ENCODE data around the gene MED10. TPM values are rescaled to one million over a fixed set of nuclear protein-coding genes. Genes with fewer than 3 reads are reported as not detected.

MED10 gene
- total and polyA plus RNA-seq, 2 experiments from 2014 or later, result 16.0 to 58.1 TPM

DNA sequence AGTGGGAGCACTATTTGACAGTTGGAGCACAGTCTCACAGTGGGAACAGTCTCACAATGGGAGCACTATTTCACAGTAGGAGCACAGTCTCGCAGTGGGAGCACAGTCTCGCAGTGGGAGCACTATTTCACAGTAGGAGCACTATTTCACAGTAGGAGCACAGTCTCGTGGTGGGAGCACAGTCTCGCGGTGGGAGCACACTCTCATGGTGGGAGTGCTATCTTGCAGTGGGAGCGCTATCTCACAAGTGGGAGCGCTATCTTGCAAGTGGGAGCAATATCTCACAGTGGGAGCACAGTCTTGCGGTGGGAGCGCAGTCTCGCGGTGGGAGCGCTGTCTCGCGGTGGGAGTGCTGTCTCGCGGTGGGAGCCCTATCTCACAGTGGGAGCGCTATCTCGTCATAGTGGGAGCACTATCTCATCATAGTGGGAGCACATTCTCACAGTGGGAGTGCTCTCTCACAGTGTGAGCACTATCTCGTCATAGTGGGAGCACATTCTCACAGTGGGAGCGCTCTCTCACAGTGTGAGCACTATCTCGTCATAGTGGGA lies 56.1 kb downstream of the MED10 start:
- ATAC-seq, result no peak
- H3K27me3 ChIP-seq (ENCODE audit: insufficient read depth), result no peaks in the 10 kb centered on the region
- H3K36me3 ChIP-seq (ENCODE audit: insufficient read depth), result no peaks in the 10 kb centered on the region
- H3K4me2 ChIP-seq, result no peak overlapping the region
- H3K4me1 Mint-ChIP-seq, result no peaks in the 10 kb centered on the region
- H3K27me3 Mint-ChIP-seq (ENCODE audit: insufficient read depth, low read depth, poor library complexity), result peaks cover 2% of the 10 kb centered on the region
- H3K27ac ChIP-seq (ENCODE audit: low read depth), result no peak overlapping the region
- no peaks in the 10 kb centered on the region for H4K20me1 ChIP-seq (replicated peaks; ENCODE audit: insufficient read depth)
- H2AFZ ChIP-seq, result no peak overlapping the region
- no peaks in the 10 kb centered on the region for H3F3A ChIP-seq (replicated peaks; ENCODE audit: low read depth)
- TF ChIP-seq, protein P1, sequence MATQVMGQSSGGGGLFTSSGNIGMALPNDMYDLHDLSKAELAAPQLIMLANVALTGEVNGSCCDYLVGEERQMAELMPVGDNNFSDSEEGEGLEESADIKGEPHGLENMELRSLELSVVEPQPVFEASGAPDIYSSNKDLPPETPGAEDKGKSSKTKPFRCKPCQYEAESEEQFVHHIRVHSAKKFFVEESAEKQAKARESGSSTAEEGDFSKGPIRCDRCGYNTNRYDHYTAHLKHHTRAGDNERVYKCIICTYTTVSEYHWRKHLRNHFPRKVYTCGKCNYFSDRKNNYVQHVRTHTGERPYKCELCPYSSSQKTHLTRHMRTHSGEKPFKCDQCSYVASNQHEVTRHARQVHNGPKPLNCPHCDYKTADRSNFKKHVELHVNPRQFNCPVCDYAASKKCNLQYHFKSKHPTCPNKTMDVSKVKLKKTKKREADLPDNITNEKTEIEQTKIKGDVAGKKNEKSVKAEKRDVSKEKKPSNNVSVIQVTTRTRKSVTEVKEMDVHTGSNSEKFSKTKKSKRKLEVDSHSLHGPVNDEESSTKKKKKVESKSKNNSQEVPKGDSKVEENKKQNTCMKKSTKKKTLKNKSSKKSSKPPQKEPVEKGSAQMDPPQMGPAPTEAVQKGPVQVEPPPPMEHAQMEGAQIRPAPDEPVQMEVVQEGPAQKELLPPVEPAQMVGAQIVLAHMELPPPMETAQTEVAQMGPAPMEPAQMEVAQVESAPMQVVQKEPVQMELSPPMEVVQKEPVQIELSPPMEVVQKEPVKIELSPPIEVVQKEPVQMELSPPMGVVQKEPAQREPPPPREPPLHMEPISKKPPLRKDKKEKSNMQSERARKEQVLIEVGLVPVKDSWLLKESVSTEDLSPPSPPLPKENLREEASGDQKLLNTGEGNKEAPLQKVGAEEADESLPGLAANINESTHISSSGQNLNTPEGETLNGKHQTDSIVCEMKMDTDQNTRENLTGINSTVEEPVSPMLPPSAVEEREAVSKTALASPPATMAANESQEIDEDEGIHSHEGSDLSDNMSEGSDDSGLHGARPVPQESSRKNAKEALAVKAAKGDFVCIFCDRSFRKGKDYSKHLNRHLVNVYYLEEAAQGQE (IDR thresholded peaks at IDR 0.05; ENCODE audit: unreplicated experiment), result no peak
- TF ChIP-seq NANOG (IDR thresholded peaks at IDR 0.05; ENCODE audit: borderline replicate concordance), result no peak
- TF ChIP-seq, protein P2, sequence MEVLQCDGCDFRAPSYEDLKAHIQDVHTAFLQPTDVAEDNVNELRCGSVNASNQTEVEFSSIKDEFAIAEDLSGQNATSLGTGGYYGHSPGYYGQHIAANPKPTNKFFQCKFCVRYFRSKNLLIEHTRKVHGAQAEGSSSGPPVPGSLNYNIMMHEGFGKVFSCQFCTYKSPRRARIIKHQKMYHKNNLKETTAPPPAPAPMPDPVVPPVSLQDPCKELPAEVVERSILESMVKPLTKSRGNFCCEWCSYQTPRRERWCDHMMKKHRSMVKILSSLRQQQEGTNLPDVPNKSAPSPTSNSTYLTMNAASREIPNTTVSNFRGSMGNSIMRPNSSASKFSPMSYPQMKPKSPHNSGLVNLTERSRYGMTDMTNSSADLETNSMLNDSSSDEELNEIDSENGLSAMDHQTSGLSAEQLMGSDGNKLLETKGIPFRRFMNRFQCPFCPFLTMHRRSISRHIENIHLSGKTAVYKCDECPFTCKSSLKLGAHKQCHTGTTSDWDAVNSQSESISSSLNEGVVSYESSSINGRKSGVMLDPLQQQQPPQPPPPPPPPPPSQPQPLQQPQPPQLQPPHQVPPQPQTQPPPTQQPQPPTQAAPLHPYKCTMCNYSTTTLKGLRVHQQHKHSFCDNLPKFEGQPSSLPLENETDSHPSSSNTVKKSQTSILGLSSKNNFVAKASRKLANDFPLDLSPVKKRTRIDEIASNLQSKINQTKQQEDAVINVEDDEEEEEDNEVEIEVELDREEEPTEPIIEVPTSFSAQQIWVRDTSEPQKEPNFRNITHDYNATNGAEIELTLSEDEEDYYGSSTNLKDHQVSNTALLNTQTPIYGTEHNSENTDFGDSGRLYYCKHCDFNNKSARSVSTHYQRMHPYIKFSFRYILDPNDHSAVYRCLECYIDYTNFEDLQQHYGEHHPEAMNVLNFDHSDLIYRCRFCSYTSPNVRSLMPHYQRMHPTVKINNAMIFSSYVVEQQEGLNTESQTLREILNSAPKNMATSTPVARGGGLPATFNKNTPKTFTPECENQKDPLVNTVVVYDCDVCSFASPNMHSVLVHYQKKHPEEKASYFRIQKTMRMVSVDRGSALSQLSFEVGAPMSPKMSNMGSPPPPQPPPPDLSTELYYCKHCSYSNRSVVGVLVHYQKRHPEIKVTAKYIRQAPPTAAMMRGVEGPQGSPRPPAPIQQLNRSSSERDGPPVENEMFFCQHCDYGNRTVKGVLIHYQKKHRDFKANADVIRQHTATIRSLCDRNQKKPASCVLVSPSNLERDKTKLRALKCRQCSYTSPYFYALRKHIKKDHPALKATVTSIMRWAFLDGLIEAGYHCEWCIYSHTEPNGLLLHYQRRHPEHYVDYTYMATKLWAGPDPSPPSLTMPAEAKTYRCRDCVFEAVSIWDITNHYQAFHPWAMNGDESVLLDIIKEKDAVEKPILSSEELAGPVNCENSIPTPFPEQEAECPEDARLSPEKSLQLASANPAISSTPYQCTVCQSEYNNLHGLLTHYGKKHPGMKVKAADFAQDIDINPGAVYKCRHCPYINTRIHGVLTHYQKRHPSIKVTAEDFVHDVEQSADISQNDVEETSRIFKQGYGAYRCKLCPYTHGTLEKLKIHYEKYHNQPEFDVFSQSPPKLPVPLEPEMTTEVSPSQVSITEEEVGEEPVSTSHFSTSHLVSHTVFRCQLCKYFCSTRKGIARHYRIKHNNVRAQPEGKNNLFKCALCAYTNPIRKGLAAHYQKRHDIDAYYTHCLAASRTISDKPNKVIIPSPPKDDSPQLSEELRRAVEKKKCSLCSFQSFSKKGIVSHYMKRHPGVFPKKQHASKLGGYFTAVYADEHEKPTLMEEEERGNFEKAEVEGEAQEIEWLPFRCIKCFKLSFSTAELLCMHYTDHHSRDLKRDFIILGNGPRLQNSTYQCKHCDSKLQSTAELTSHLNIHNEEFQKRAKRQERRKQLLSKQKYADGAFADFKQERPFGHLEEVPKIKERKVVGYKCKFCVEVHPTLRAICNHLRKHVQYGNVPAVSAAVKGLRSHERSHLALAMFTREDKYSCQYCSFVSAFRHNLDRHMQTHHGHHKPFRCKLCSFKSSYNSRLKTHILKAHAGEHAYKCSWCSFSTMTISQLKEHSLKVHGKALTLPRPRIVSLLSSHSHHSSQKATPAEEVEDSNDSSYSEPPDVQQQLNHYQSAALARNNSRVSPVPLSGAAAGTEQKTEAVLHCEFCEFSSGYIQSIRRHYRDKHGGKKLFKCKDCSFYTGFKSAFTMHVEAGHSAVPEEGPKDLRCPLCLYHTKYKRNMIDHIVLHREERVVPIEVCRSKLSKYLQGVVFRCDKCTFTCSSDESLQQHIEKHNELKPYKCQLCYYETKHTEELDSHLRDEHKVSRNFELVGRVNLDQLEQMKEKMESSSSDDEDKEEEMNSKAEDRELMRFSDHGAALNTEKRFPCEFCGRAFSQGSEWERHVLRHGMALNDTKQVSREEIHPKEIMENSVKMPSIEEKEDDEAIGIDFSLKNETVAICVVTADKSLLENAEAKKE (CRISPR knock-in tag; IDR thresholded peaks at IDR 0.05), result no peak
- no peak for TF ChIP-seq ZNF114 (CRISPR knock-in tag; IDR thresholded peaks at IDR 0.05)
- no peak for TF ChIP-seq ZNF331 (CRISPR knock-in tag; IDR thresholded peaks at IDR 0.05; ENCODE audit: low read depth)
- TF ChIP-seq CREB1 (CRISPR knock-in tag; IDR thresholded peaks at IDR 0.05; ENCODE audit: low read depth), result no peak
- TF ChIP-seq, protein P3, sequence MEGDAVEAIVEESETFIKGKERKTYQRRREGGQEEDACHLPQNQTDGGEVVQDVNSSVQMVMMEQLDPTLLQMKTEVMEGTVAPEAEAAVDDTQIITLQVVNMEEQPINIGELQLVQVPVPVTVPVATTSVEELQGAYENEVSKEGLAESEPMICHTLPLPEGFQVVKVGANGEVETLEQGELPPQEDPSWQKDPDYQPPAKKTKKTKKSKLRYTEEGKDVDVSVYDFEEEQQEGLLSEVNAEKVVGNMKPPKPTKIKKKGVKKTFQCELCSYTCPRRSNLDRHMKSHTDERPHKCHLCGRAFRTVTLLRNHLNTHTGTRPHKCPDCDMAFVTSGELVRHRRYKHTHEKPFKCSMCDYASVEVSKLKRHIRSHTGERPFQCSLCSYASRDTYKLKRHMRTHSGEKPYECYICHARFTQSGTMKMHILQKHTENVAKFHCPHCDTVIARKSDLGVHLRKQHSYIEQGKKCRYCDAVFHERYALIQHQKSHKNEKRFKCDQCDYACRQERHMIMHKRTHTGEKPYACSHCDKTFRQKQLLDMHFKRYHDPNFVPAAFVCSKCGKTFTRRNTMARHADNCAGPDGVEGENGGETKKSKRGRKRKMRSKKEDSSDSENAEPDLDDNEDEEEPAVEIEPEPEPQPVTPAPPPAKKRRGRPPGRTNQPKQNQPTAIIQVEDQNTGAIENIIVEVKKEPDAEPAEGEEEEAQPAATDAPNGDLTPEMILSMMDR (conservative IDR thresholded peaks at IDR 0.05; ENCODE audit: low read depth in 2 of 2), result no peak
- no peak for TF ChIP-seq EZH2 (IDR thresholded peaks at IDR 0.05; ENCODE audit: low read depth, unreplicated experiment)
- TF ChIP-seq STAT1 (IDR thresholded peaks at IDR 0.05; ENCODE audit: unreplicated experiment), result no peak
- TF ChIP-seq EZH2phosphoT487 (IDR thresholded peaks at IDR 0.05; ENCODE audit: unreplicated experiment), result no peak
- no peak overlapping the region for H3K27ac Mint-ChIP-seq
- no peak overlapping the region for H3K4me3 Mint-ChIP-seq
- H3K9me2 ChIP-seq (ENCODE audit: insufficient read depth), result no peaks in the 10 kb centered on the region
- no peaks in the 10 kb centered on the region for H3K4me1 ChIP-seq (ENCODE audit: insufficient read depth)
- no peaks in the 10 kb centered on the region for H3K36me3 Mint-ChIP-seq (ENCODE audit: low read depth)
- no peak for DNase-seq (ENCODE audit: low spot score)
- peaks cover 10% of the 10 kb centered on the region for H3K9me3 Mint-ChIP-seq
- H3K4me3 ChIP-seq, result no peak overlapping the region
- H3K79me2 ChIP-seq (replicated peaks; ENCODE audit: insufficient read depth), result no peaks in the 10 kb centered on the region
